HG02973 (cell line): Measurements from ENCODE around the gene TMTC2.

Experiments
- ATAC-seq: cut with Tn5 transposase; IDR thresholded peaks from one replicate; pipeline ENCODE4 v1.9.1; 2021; ENCODE audit warnings: moderate library complexity; ENCODE audit not compliant: unreplicated experiment

TMTC2 gene

GRCh38 chr12:82874945-82875344, 188.2 kb downstream of the TMTC2 start:
- ATAC-seq: no peak

DNA sequence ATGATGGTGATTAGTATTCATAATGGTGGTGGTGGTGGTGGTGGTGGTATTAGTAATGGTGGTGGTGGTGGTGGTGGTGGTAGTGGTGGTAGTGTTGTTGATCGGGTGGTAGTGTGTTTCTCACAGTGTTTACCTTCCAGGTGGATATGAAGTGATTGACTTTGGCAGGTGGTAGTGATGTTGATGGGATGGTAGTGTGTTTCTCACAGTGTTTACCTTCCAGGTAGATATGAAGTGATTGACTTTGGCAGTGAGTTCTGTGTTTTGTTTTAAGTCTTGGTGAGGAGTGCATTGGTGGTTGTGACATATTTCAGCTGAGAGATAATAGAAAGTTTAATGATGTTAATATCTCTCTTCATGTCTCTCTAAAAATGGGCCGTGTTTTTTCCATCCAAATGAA, 189.4 kb downstream of the TMTC2 start:
- ATAC-seq: no peak

DNA sequence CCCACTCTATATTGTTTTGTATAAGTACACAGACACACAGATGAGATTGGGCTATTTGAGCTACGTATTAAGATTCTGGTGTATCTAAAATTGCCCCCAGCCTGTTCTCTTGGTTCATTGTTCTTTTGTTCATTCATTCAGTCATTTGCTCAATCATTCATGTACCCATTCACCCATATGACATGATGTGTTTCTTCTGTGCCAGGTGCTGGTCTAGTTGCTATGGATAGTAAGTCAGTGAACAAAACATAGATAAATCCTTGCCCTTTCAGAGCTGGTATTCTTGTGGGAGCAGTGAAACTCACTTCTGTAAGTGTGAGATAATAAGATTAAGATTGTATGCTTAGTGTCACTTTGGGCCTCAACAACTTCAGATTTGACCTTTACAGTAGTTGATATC, 191.3 kb downstream of the TMTC2 start:
- ATAC-seq: no peak

GRCh38 chr12:82880442-82880901, 193.8 kb downstream of the TMTC2 start:
- ATAC-seq: no peak

- ATAC-seq: no peak
Observed at GRCh38 chr12:82883394-82884355, 197.0 kb downstream of the TMTC2 start.

GRCh38 chr12:82886671-82887340, 200.1 kb downstream of the TMTC2 start:
- no peak for ATAC-seq

DNA sequence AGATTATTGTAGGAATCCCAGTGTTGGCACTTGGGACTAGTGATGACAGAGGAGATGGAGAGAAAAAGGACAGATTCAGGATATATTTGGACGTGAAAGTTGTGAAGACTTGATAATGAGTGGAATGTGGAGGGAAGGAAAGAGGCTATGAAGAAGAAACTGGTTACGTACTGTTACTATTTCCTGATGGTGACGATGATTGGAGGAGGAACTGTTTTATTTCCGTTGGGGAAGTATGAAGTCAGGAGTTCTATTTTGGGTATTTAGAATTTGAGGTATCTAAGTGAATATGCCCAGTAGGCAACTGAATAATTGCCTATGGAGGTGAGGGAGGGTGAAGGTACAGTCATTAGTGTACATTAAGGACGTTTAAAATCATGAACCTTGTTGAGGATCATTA, 207.2 kb downstream of the TMTC2 start:
- no peak for ATAC-seq

DNA sequence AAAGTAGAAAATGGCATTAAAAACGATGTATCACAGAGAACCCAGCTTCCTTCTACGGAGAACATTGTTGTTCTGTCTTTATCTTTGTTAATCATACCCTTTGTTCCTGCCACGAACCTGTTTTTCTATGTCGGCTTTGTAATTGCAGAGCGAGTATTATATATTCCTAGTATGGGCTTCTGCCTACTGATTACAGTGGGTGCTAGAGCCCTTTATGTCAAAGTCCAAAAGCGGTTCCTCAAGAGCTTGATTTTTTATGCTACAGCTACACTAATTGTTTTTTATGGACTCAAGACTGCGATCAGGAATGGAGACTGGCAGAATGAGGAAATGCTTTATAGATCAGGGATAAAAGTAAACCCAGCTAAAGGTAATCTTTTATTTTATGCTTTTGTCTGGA, 209.6 kb downstream of the TMTC2 start:
- ATAC-seq: no peak

GRCh38 chr12:82896979-82897378, 210.3 kb downstream of the TMTC2 start:
- no peak for ATAC-seq

GRCh38 chr12:82898441-82898840, 211.7 kb downstream of the TMTC2 start:
- no peak for ATAC-seq

GRCh38 chr12:82904219-82904790, 217.6 kb downstream of the TMTC2 start:
- ATAC-seq: no peak

GRCh38 chr12:82910246-82910893, 223.7 kb downstream of the TMTC2 start:
- no peak for ATAC-seq

GRCh38 chr12:82912406-82912805, 225.7 kb downstream of the TMTC2 start:
- no peak for ATAC-seq

- ATAC-seq: no peak
Observed at GRCh38 chr12:82919388-82920054, 232.8 kb downstream of the TMTC2 start.

DNA sequence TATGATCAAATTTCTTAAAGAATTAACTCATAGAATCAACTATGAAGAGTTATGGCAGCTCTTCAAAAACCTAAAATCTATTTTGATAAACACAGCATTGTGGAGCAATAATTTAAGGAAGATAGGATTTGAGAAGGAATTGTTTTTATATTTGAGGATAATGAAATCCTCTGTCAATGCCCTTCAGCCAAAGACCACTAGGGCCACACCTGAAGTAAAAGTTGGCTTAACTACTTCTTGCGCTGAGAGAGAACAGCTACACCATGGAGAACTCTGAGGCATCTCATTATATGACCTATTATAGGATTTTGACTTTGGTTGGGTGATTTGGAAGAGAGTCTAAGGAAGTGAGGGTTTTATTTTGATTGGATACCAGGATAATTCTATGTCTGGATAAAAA, 237.2 kb downstream of the TMTC2 start:
- no peak for ATAC-seq

DNA sequence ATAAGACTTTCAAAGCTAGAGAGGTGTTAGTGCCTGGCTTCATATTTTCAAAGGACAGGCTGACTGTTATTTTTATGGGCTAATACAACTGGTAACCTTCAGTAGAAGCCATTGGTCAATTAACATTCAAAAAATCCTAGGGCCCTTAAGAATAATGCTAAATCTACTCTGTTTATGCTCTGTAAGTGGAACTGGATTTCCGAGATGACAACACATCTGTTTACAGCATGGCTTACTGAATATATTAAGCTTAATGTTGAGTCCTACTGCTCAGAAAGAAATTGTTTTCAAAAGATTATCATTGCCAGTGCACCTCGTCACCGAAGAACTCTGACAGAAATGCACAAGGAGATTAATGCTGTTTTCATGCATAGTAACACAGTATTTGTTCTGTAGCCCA, 239.9 kb downstream of the TMTC2 start:
- ATAC-seq: no peak

DNA sequence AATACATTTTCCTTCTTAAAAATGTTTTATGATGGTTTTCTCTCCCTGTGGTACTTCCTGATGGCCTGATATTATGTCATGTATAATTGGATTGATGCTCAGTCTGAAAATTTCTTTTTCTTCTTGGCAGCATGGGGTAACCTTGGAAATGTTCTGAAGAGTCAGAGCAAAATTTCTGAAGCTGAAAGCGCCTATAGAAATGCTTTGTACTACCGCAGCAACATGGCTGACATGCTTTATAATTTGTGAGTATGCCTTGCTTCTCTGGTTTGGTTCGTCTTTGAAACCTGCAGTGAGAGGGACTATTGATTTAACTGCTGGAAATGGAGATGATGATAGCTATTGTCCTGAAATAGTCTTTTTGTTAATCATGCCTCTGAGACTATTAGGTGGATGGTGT, 243.6 kb downstream of the TMTC2 start:
- ATAC-seq: no peak

DNA sequence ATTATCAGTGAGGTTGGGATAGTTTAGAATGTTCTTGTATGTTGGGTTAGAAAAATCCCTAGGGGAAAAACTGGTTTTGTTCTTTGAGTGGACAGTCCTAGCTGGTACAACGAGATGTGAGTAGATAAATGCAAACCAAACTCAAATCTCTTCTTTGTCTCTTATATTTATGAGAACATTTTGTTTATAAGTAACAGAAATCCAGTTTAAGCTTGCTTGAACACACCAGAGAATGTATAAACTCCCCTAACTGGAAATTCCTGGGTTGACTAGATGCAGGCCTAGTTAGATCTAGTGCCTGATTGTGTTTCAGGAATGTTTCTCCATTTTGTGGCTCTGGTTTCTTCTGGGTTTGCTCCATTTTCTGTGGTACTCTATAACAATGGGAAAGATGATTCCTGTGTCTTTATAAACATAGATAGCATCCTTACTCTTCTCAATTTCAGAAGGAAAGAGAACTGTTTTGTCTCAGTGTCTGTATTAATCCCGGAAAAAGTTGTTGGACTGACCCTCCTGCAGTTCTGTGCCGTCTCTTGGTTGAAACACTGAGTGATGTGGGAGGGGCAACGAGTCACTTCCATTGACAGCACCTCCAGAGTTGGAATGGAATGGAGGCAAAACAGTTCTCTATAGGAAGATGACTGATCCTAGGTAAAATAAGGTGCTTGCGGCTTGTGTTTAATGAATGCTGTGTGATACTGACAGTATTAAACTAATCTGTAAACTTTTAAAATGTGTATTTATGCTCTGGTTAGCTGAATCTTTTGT, 244.8 kb downstream of the TMTC2 start:
- no peak for ATAC-seq

GRCh38 chr12:82937151-82937550, 250.4 kb downstream of the TMTC2 start:
- no peak for ATAC-seq

DNA sequence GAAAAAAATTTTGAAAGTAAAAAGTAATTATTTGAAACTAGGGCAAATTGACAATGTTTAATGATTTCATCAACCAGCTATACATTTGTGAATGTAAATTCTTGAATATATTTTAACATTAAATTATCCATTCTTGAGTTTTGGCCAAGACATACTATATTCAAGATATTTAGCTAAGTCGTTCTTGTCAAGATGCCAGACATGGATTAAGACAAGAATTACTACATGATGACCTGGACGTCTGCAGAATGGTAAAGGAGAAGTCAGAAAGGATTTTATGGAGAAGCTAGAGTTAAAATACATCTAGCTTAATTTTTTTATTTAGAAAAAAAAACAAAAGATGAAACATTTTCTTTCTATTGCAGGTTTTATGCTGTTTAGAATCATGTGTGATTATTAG, 255.8 kb downstream of the TMTC2 start:
- ATAC-seq: no peak
